Glomerular visceral epithelial cell (primary cell): Measurements from ENCODE around the gene ADAD2.

Experiments
- DNase-seq: peaks from one replicate; pipeline ENCODE4 v3.0.0-alpha.2; 2016; ENCODE audit errors: extremely low spot score

The ADAD2 gene

DNA sequence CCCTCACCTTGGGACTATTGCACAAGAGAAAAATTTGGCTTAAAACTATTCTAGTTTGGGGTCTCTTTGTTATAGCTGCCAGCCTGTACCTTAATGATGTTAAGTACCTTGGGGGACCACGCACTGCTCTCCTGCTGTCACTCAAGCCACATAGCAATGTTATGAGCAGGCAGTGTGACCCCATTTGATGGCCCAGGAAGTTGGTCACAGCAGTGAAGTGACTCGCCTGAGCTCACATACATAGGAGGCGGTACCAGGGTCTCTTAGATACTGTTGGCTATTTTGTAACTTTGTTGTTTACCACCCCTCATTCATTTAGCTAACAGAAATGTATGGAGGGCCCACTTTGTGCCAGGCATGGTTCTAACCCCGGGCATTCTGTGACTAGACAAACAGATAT lies 32.5 kb downstream of the ADAD2 start:
- DNase-seq: no peak

DNA sequence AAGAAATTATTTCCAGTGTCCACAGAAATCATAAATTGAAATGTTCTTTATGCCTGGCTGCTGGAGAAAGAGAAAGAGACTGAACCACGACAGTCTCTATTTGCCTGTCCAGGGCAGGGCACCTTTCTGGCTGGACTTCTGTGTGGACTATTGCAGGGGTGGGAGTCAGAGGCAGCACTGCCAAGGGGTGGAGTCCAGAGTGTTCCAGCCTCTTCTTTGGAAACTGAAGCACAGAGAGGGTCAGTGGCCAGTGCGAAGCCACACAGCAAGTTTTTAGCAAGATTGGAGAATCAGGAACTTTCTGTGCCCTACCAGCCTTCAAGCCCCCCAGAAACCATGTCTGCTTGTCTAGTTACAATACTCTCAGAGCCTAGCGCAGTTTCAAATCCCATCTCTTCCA lies 33.6 kb downstream of the ADAD2 start:
- no peak for DNase-seq

DNA sequence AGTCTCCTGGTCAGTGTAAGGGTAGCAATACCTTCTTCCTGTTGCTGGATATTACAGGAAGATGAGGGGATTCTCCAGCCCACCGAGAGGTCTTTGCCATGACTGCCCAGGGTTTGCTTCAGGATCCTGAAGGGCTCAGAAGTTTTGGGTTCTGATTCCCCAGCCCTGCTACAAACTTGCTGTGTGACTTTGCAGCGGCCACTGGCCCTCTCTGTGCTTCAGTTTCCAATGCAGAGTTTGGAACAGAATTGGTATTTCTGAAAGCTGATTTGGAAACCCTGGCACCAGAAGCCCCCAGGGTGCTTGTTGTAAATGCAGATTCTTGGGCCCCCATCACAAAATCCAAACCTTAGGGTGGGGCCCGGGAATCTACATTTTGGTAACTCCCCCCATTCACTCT lies 34.2 kb downstream of the ADAD2 start:
- DNase-seq: no peak

DNA sequence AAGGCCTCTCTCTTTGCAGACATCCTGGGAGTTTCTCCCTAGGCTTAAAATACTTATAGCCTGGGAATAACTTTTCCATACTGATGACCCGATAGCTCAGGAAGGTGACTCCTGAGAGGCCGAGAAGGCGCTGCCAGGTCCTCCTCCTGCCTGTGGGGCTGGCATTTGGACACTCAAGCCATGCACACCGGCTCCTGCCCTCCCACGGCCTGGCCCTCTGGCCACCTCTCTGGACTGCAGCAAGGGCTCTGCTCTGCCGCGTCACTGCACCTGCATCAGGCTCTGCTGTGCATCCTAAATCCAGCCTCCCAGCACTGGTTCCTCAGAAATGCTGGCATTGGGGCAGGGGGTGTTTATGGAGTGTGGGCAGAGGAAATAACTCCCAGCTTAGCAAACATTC lies 34.6 kb downstream of the ADAD2 start:
- DNase-seq: no peak

DNA sequence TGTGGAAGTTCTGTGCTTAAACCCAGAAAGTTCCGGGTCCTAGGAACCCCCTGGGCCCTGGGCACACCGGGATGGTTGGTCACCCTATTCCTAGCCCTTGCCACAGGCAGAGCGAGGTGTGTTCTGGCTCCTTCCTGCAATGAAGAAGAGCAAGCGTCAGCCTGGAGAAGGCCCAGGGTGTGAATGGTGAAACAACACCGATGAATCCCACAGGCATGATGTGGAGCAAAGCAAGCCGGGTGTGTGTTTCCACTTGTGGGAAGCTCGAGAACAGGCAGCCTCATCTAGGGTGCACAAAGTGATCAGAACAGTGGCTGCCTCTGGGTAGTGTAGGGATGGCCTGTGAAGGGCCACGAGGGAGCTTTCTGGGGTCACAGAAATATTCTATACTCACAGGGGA lies 35.1 kb downstream of the ADAD2 start:
- DNase-seq: no peak

DNA sequence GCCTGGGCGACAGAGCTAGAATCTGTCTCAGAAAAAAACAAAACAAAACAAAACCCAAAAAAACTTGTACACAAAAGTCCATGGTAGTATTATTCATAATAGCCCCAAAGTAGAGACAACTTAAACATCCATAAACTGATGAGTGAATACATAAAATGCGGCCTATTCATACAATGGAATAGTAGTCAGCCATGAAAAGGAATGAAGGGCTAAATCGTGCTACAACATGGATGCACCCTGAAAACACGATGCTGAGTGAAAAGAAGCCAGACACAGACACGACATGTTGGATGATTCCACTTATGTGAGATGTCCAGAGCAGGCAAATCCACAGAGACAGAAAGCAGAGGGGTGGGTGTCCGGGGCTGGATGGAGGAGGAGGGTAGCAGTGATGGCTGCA lies 36.6 kb downstream of the ADAD2 start:
- no peak for DNase-seq

DNA sequence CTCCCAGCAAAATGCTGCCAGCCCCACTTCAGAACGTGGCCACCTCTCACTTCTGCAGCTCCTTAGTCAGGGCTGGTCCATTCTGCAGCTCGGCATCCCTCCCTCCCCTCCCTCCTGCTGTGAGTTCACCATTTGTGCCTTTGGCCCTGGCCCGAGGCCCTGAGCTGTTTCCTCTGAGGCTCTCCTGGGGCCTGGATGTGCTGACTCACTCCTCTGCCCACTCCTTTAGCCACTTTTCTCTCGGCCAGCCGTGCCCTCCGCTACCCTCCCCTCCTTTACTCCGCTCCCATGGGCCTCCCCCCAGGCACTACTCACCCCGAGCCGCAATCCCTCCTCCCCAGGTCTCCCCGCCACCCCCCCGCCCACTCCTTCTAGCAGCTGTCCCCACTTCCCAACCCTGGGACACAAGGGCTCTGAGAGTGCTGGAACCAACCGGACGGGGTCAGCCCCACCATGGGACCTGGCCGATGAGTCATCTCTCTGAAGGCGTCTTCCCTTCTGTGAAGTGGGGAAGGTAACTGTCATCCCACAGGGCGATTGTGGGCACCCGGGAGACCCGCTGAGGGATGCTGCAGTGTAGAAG lies 37.4 kb downstream of the ADAD2 start:
- peak; percentile 85 for DNase-seq

DNA sequence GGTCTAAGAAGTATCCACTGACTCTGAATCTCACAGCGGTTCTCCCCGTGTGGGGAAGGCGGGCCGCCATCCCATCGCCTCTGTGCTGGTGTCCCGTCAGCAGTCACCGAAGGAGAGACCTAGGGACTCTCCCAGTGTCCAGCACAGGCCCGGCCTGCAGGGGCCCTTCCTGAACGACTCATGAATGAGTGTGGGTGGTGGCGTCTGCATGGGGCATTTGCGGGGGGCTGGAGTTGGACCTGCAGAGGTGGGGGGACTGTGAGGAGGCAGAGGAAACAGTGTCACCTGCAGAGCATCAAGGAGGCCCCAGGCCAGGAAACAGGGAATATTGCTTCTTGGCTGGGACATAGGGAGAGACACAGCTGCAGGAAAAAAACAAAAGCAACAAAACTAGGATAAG lies 38.5 kb downstream of the ADAD2 start:
- DNase-seq: no peak

DNA sequence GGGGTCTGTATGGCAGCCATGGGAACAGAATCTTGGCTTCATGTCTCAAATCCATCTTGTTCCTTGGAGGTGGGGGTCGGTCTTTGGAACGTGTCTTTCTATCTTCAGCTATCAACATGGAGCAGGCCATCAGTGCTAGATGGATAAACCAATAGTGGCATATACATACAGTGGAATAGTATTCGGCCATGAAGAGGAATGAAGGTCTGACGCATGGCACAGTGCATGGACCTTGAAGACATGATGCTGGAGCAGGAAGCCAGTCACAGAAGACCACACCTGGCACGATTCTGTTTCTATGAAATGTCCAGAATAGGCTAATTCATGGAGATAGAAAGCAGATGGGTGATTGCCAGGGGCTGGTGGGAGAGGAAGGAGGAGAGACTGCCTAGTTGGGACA lies 41.1 kb downstream of the ADAD2 start:
- DNase-seq: no peak

DNA sequence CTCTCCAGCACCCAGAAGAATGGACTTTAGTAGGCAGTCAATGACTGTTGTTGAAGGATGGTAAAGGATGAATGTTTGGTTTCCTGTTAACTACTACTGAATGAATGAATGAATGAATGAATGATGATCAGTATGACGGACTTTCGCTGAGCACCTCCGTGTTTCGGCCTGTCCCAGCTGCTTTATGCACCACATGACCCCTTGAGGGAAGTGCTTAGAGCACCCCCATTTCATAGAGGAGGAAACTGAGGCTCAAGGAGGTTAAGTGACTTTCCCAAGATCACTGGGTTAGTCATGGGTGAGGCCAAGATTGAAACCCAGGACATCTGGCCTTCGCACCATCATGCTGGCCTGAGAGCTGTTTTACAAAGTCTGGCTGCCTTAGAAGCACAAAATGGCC lies 42.0 kb downstream of the ADAD2 start:
- DNase-seq: no peak

DNA sequence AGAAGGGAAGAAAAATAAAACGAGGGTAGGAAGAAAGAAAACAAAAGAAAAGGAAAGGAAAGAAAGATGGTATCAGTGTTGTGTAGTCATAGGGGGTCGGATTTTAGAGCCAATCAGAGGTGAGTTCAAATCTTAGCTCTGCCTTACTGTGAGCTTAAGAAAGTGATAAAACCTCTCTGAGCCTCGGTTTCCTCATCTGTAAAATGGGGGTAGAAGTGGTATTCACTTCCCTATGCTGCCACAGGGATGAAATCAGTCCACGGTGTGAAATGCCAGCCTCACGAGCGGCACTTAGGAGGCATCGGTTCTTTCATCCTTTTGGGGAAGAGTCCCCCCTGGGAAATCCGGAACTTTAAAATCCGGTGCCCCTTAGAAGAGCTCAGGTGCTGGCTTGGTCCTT lies 42.8 kb downstream of the ADAD2 start:
- DNase-seq: no peak

DNA sequence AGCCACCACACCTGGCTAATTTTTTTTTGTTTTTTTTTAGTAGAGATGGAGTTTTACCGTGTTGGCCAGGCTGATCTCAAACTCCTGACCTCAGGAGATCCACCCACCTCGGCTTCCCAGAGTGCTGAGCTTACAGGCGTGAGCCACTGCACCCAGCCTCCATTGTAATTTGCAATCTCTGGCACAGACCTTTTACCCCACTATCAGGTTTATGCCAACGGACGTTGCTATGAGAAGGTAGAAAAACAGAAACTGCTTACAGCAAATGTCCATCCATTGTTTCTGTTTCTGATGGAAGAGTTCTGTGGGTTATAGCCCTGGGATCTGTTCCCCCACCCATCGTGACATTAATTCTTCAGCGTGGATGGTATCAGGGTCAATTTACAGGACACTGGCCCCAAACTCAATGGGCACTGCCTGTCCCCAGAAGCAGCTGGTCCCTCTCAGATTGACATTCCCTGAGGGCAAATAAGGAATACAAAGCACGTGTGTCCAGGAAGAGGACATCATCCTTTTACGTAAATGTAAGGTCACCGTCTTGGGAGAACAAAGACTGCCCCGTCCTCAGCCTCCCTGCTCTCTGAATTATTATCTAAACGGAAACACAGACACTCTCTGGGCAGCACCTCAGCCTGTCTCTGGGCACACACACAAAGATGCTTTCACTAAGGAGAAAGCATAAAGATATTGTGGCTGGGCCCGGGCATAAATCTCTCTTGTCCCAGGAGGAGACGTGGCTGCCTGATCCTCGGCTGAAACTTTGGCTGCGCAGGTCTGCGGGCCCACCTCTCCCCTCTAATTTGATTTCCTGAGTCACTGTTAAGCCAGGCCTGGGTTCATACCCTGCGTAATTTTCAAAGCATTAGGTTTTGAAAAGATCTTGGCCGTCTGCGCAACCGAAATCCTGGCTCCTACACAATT lies 43.6 kb downstream of the ADAD2 start:
- DNase-seq: no peak

DNA sequence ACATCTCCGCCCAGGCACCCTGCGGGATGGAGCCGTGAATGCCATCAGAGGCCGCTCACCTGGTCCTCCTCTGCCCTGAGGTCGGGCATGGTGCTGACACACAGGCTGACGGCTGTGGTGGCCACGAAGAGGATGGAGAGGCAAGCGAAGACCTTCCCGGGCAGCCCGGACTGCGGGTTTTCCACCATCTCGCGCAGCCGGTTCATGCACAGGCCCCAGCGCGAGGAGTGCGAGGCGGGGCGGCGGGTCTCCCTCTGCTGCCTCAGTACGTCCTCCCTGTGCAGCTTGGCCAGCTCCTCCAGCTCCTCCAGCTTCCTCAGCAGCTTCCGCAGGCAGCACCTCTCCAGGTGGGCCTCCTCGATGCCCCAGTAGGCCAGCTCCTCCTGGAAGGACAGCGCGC lies 45.7 kb downstream of the ADAD2 start:
- no peak for DNase-seq

DNA sequence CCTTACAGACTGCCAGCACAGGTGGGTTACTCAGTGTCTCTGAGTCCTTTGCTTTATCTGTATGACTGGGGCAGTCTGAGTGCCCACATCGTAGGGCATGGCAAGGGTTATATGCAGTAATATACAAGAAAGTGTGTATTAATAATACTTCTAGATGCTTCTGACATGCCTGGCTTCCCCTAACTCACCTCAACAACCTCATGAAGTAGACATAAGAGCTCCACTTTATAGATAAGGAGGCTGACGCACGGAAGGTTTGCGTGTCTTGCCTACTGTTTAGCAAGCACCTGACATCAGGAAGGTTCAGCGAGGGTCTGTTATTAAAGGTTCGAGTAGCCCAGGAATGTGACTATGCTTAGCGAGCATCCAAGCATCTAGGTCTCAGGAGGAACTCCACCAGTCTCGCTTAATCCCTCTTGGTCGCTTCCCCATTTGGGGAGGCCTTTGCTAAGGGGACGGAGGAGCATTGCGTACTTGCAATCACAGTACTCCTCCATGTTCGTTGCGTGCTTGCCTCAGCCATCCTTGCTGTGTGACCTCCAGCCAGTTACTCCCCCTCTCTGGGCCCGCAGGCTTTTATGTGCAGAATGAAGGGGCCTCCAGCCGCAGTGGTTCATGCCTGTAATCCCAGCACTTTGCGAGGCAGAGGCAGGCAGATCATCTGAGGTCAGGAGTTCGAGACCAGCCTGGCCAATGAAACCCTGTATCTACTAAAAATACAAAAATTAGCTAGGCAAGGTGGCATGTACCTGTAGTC lies 47.2 kb downstream of the ADAD2 start:
- no peak for DNase-seq

DNA sequence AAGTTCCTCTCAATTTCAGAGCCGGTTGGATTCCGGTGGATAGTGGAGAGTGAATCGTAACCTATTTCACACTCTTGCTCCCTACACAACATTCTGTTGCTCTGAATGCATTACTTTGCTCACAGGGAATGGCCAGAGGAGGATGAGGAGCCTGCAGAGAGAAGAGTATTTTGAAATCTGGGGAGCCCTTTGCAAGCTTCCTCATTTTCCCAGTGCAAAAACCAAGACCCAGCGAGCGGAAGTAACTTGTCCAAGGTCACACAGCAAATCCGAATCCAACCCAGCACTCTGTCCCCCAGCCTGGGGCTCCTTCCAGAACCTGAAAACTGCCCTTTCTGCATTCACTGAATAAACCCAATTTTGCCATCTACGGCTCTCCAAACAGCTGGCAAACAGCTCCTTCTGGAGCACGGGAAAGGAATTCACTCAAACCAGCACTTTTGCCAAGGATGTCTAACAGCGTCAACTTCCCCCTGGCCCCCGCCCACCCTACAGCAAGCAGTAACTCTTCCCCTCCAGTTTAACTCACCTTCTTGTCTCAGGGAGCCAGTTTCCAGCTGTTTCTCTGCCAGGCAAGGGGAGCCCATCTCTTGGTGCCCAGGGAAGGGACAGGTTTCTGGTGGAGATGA lies 48.3 kb downstream of the ADAD2 start:
- DNase-seq: no peak

DNA sequence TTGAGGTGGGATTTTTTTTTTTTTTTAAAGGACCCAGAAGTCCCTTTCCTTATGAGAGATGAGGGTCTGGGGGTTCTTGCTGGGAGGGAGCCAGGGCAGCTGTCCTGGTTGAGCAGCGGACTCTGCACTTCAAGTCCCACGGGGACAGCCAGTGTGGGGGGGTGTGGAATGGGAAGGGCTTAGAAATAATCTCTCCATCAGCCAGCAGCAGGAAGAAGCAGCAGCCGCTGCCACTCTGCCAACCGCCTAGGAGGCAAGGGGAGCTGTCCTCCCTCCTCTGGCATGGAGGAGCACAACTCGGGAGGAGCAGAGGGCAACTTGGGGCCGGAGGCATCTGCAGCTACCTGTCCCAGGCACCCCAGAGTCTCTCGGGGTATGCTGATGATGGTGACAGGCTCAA lies 49.0 kb downstream of the ADAD2 start, which contains the start of gene KCNG4:
TSS of gene KCNG4 (minus strand) at position 104 of the 400 bp plus-strand sequence. CDS start 2,527 bp downstream, outside the sequence.
- DNase-seq: no peak

DNA sequence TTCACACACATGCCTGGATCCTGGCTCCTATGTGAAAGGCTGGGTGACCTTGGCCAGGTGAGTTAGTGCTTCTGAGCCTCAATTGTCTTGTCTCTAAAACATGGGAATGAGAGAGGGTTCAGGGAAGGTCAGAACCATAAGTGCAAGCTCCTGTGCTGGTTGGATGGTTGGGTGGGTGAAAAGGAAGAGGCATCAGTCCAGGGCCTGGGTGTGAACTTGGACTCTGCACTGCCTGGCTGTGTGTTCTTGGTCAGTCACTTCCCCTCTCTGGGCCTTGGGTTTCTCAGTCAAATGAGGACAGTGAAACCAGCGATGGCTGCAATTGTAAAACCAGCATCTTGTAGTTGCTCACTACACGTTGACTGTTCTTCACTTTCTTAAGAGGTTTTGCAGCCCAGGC lies 49.5 kb downstream of the ADAD2 start:
- DNase-seq: no peak

DNA sequence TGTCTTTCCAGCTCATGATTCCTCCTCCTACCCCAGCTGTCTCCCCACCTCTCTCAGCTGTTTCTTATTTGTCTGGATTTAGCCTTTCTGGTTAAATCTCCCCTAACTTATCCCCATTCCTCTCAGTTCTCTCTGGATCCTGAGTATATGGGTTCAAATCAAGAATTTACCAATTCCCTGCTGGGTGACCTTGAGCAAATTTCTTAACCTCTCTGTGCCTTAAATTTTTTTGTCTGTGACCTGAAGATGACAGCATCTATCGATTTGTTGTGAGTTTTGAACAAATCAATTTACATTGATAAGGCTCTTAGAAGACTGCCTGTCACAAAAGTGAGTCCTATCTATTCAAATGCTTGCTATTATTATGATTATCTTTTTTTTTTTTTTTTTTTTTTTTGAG lies 50.8 kb downstream of the ADAD2 start:
- no peak for DNase-seq

DNA sequence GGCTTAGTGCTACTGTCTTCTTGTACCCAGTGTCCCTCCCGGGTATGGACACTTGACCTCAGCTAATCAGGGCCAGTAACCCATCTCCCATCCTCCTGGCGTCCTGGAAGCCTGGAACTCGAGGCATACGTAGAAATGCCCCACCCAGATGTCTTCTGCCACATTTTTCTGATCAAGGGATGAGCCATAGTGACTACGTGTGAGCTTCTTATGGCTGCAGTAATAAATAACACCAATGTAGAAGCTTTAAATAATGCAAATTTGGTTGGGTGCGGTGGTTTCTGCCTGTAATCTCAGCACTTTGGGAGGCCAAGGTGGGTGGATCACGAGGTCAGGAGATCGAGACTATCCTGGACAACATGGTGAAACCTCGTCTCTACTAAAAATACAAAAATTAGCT lies 51.9 kb downstream of the ADAD2 start:
- no peak for DNase-seq

DNA sequence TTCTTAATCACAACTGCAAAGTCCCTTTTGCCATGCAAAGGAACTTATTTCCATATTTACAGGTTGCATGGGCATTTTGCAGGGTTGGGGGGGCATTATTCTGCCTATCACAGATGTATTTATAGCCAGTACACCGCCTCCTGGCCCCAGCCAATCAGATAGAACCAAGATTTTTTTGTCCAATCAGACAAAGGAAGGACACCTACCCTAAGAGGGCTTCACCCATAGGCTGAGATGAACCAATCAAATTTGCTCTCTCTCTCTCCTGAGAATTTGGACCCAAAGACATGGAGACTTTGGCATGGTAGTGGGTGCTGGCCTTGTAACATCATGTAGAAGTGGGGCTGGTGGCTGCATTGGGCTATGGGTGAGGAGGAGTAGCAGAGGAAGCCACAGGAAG lies 52.8 kb downstream of the ADAD2 start:
- no peak for DNase-seq

DNA sequence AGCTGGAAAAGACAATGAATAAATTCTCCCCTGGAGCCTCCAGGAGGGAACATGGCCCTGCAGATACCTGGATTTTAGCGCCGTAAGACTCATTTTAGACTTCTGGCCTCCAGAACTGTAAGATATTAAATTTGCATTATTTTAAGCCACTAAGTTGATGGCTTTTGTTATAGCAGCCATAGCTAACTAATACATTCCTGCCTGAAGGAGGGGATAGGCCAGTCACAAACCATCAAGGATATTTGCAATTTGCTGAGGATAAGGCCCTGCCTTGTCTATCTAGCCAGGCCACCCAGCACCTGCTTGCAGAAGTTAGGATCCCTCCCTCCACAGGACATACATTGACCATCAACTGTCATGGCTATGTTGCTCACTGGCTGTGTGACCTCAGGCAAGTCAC lies 53.8 kb downstream of the ADAD2 start:
- no peak for DNase-seq

DNA sequence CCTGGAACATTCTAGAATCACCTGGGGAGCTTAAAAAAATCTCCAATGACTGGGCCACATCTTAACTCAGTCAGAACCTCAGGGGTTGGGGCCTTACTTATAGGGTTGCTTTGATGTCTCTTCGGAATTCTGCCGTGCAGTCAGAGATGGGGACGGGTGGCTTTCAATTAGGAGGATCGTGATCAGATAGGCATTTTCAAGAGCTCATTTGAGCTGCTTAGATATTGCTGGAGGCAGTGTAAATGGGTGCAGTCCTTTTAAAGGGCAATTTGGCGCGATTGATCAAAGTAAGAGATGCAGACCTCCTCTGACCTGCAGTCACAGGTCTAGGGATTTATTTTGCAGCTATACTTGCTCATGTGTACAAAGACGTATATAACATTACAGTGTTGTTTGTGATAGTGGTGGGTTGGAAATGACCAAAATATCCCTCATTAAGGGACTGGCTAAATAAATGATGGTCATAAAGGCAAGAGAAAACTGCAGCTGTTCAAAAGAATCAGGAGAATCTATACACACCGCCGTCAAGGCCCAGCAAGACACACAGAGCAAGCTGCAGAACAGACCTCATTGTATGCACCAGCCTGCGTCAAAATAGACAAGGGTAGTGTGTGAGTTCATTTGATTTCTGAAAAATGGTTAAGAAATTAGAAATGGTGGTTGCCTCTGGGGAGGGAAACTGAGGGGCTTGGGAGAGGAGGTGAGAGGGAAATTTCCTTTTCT lies 55.2 kb downstream of the ADAD2 start:
- DNase-seq: no peak
